Mucosa of descending colon (tissue), 3 donors: ENCODE results near the gene SH2D1B. TPM values are rescaled to one million over a fixed set of nuclear protein-coding genes. Genes with fewer than 3 reads are reported as not detected.

Experiments
- ATAC-seq: fragments of 200-7000 bp; cut with Tn5 transposase; one replicate; pipeline ENCODE4 v1.9.1; 2020; ENCODE audit warnings: mild to moderate bottlenecking, moderate library complexity
- DNase-seq, 3 donors: peaks; one replicate each; pipeline ENCODE4 v3.0.0-alpha.2; 2020
- H3K36me3 ChIP-seq: fragments of 200-600 bp; one replicate; pipeline ENCODE4 v1.8.0; 2021; ENCODE audit warnings: low read depth, mild to moderate bottlenecking
- H3K4me1 ChIP-seq: fragments of 200-600 bp; one replicate; pipeline ENCODE4 v1.8.0; 2021; ENCODE audit warnings: low read depth, mild to moderate bottlenecking
- H3K4me3 ChIP-seq: fragments of 200-600 bp; one replicate; pipeline ENCODE4 v1.8.0; 2021; ENCODE audit warnings: mild to moderate bottlenecking
- H3K9me3 ChIP-seq: fragments of 200-600 bp; one replicate; pipeline ENCODE4 v1.8.0; 2021; ENCODE audit warnings: mild to moderate bottlenecking
- intact Hi-C, 2 donors: fragments of 100-400 bp; cut with DNase I in 1 of 2; cut with micrococcal nuclease in 1 of 2; formaldehyde crosslinking; loops; one replicate each; pipeline versions ENCODE4 v1.11.0 to v1.11.1; 2022; cut with DNase I, micrococcal nuclease
- total RNA-seq, 3 donors: library from RNA; stranded (reverse); fragmentation: NEBNext Ultra II Directional in 2 of 3; extraction: Animal tissue kit (Norgen Biotek cat#: 25700) in 2 of 3; gene quantifications; one replicate each; pipeline versions ENCODE4 v1.2.1 to v1.2.4, GENCODE V29; 2021 to 2023
- TF ChIP-seq, protein P1 (sequence below): fragments of 200-600 bp; IDR thresholded peaks from one replicate; pipeline ENCODE4 v1.8.0; 2022; ENCODE audit warnings: antibody characterized with exemption, mild to moderate bottlenecking
- donor health status: DM: no; HTN: no; CAD: no; lungs with moderate emphysema.
- donor health status: DM: no; HTN: no; CAD: no.
- donor health status: DM: no; HTN: yes; CAD: no.

Gene SH2D1B
- total RNA-seq, 3 donors from 2014 or later = 0.93 to 1.3 (median 1.0) TPM

DNA sequence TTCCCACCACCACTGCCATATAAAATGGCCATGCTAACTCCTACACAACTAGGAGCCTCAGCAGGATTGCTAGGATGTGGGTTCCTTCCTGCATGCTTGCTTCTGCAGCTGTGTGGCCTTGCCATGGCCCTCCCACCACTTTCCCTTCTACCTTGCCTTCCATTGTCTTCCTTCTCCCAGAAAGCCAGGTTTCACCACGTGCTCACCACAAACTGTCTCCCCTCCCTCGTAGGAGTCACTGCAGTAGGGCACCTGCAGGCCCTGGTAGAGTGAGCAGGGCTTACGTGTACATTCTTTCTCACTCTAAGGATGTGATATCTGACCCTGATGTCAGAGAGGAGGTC, 26.7 kb downstream of the SH2D1B start:
- H3K4me3 ChIP-seq = no peak overlapping the region
- DNase-seq (no peak), ATAC-seq (no peak)
- H3K36me3 ChIP-seq = no peaks in the 10 kb centered on the region
- intact Hi-C loops = loop anchor here in 1 of 2 donors (10.0 kb wide), 1 partner anchor 100 kb away; no protein-coding TSS in a partner anchor
- TF ChIP-seq, protein P1, sequence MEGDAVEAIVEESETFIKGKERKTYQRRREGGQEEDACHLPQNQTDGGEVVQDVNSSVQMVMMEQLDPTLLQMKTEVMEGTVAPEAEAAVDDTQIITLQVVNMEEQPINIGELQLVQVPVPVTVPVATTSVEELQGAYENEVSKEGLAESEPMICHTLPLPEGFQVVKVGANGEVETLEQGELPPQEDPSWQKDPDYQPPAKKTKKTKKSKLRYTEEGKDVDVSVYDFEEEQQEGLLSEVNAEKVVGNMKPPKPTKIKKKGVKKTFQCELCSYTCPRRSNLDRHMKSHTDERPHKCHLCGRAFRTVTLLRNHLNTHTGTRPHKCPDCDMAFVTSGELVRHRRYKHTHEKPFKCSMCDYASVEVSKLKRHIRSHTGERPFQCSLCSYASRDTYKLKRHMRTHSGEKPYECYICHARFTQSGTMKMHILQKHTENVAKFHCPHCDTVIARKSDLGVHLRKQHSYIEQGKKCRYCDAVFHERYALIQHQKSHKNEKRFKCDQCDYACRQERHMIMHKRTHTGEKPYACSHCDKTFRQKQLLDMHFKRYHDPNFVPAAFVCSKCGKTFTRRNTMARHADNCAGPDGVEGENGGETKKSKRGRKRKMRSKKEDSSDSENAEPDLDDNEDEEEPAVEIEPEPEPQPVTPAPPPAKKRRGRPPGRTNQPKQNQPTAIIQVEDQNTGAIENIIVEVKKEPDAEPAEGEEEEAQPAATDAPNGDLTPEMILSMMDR = no peak
- H3K4me1 ChIP-seq = peaks cover 43% of the 10 kb centered on the region
- no peaks in the 10 kb centered on the region for H3K9me3 ChIP-seq

DNA sequence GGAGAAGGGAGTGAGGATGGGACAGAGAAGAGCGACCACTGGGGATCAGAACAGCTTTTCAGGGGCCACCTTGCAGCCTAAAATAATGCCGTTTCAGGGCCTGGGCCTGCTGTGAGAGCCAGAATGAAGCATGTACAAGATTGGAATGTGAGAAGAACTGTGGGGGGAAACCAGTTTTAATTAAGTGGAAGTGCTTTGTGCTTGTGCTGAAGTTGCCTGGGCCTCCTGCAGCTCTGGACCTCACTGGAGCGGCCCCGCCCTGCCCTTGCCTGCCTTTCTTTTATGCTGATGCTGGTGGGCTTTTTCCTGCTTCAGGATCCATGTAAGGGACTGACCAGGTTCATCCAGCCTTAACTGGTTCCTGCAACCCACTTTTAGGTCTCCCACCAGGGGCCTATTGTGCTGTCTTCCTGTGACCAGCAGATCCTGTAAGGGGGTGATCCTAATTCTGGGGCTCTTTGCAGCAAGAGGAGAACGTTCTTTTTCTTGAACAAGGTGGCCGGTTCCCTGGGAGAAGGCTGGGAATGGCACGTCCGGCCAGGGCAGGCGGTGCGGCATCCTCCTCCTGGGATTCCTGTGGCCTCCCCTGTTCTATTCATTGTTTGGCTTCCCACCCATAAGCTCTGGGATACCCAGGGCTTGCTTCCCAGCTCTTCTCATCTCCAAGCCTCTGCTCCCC, 27.2 kb downstream of the SH2D1B start:
- intact Hi-C loops = loop anchor here in 1 of 2 donors (10.0 kb wide), 1 partner anchor 100 kb away; no protein-coding TSS in a partner anchor
- Histone ChIP-seq H3K4me3 (no peak overlapping the region), H3K36me3 (no peaks in the 10 kb centered on the region), H3K4me1 (peaks cover 43% of the 10 kb centered on the region), H3K9me3 (no peaks in the 10 kb centered on the region)
- TF ChIP-seq, protein P1 = no peak
- ATAC-seq (no peak), DNase-seq (peak in 1 of 3 donors; percentile 9)

DNA sequence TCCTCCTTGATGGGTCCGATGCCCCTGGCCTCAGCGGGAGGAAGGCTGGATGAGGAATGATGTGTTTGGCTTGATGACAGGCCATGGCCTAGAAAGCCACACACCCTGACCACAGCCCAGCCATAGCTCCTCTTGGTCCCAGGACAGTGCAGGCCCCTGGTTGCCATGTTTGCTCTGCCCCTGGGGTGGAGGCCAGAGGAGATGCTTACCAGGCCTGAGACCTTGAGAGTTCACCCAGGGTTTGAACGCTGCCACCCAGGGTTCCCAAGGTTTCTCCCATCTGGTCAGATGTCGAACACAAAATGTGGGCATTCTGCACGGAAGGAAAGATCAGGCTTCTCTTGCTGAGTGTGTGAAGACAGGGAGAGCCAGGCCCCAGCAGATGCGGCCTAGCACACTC, 27.8 kb downstream of the SH2D1B start:
- Histone ChIP-seq H3K9me3 (no peaks in the 10 kb centered on the region), H3K4me1 (peaks cover 38% of the 10 kb centered on the region), H3K4me3 (no peak overlapping the region), H3K36me3 (no peaks in the 10 kb centered on the region)
- DNase-seq (peak in 1 of 3 donors; percentile 29), ATAC-seq (no peak)
- intact Hi-C loops = loop anchor here in 1 of 2 donors (10.0 kb wide), 1 partner anchor 99 kb away; no protein-coding TSS in a partner anchor
- TF ChIP-seq, protein P1 = no peak

DNA sequence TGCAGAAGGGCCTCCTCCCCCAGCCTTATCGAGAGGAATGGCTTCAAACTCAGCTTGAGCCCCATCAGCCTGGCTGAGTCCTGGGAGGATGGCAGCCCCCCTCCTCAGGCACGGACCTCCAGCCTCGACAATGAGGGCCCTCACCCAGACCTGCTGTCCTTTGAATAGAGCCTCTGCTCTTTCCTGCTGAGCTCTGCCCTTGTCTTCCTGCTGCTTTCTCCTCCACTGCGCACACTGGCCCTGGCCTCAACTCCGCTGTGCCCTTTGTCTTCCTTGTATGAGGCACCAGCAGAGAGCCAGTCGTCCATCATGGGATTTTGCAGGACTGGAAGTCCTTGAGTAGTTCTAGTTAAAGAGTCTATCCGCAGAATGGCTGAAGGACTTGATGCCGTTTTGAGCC, 28.4 kb downstream of the SH2D1B start:
- DNase-seq (peak in 1 of 3 donors; percentile 5), ATAC-seq (no peak)
- TF ChIP-seq, protein P1 = no peak
- no peak overlapping the region for H3K4me3 ChIP-seq
- peaks cover 37% of the 10 kb centered on the region for H3K4me1 ChIP-seq
- H3K9me3 ChIP-seq = no peaks in the 10 kb centered on the region
- intact Hi-C loops = loop anchor here in 1 of 2 donors (10.0 kb wide), 1 partner anchor 99 kb away; no protein-coding TSS in a partner anchor
- H3K36me3 ChIP-seq = no peaks in the 10 kb centered on the region

DNA sequence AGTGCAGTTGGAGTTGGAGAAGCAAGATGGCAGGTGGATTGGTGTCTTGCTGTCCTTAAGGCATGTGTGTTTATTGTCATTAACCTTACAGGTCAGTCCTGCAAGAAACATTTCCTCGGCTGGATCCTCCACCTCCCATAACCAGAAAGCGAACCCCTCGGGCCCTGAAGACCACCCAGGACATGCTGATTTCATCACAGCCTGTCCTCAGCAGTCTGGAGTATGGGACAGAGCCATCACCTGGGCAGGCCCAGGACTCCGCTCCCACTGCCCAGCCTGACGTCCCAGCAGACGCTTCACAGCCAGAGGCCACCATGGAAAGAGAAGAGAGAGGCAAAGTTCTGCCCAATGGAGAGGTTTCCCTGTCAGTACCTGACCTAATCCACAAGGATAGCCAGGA, 28.8 kb downstream of the SH2D1B start:
- intact Hi-C loops = loop anchor here in 1 of 2 donors (10.0 kb wide), 1 partner anchor 98 kb away; no protein-coding TSS in a partner anchor
- no peak for DNase-seq
- Histone ChIP-seq H3K4me3 (no peak overlapping the region), H3K9me3 (no peaks in the 10 kb centered on the region), H3K4me1 (peaks cover 35% of the 10 kb centered on the region), H3K36me3 (no peaks in the 10 kb centered on the region)
- ATAC-seq = no peak
- TF ChIP-seq, protein P1 = no peak
